GM12878 (cell line): ENCODE data around the gene GSC2. TPM values are rescaled to one million over a fixed set of nuclear protein-coding genes. Genes with fewer than 3 reads are reported as not detected.

Source experiments
- ATAC-seq: fragments of 200-7000 bp; cut with Tn5 transposase; 3 replicates; pipeline ENCODE4 v1.9.1; 2020; ENCODE audit warnings: mild to moderate bottlenecking, moderate library complexity
- BruUV-seq: library from RNA; stranded (reverse); fragments of 400-500 nt; replicated peaks from 2 replicates; lab custom pipeline; 2021; lab: Mats Ljungman, UMichigan
- CTCF ChIA-PET: fragments of 300-600 bp; sonication (Branson Sonifier 250); formaldehyde crosslinking; extraction: SDS; loops from one replicate; lab custom pipeline; 2021; ENCODE audit warnings: inconsistent platforms; lab: Yijun Ruan, JAX
- POLR2A ChIA-PET: fragments of 350-600 bp; formaldehyde crosslinking; extraction: SDS; loops from one replicate; lab custom pipeline; 2021; ENCODE audit warnings: inconsistent platforms; lab: Charles Lee
- RAD21 ChIA-PET: fragments of 300-600 bp; sonication (Branson Sonifier 250); formaldehyde crosslinking; loops from one replicate; lab custom pipeline; 2023; ENCODE audit warnings: antibody characterized with exemption; ENCODE audit not compliant: unreplicated experiment; lab: Charles Lee
- SMC1A ChIA-PET: fragments of 300-600 bp; sonication (Branson Sonifier 250); formaldehyde crosslinking; loops from one replicate; lab custom pipeline; 2023; ENCODE audit not compliant: unreplicated experiment, uncharacterized antibody; lab: Charles Lee
- DNase-seq: peaks from one replicate; pipeline ENCODE4 v3.0.0-alpha.2; 2011; ENCODE audit warnings: low read depth, low spot score
- FAIRE-seq: peaks from 3 replicates; lab custom pipeline; 2011; peaks lifted over from hg19 to GRCh38; lab: Jason Lieb, UNC
- H2AFZ ChIP-seq: 2 replicates; pipeline ENCODE4 v1.6.0; 2011; ENCODE audit warnings: low read depth, low read length, control low read depth; ENCODE audit not compliant: control insufficient read depth
- H3K27ac ChIP-seq: 2 replicates; pipeline ENCODE4 v1.5.1; 2011; ENCODE audit warnings: control low read depth; ENCODE audit not compliant: control insufficient read depth, insufficient read depth
- H3K27me3 ChIP-seq, 2 experiments: replicated peaks in 1 of 2; 2 replicates each; pipeline versions ENCODE4 v1.6.0 to v1.6.1; 2011; ENCODE audit warnings: low read length in 1 of 2; ENCODE audit not compliant: control insufficient read depth in 2 of 2, insufficient read depth in 2 of 2
- H3K36me3 ChIP-seq, 2 experiments: 2 replicates each; pipeline ENCODE4 v1.5.1; 2011; ENCODE audit warnings: low read length in 1 of 2; ENCODE audit not compliant: control insufficient read depth in 2 of 2, insufficient read depth in 2 of 2
- H3K4me1 ChIP-seq: 2 replicates; pipeline ENCODE4 v1.6.1; 2011; ENCODE audit warnings: mild to moderate bottlenecking, low read length, moderate library complexity, mixed read lengths; ENCODE audit not compliant: control insufficient read depth, insufficient read depth
- H3K4me2 ChIP-seq: 2 replicates; pipeline ENCODE4 v1.6.0; 2011; ENCODE audit warnings: control low read depth; ENCODE audit not compliant: control insufficient read depth, insufficient read depth
- H3K4me3 ChIP-seq: fragments of 200-600 bp; sonication (generic); 2 replicates; pipeline ENCODE4 v1.5.1; 2016
- H3K79me2 ChIP-seq: 2 replicates; pipeline ENCODE4 v1.6.0; 2011; ENCODE audit warnings: low read length; ENCODE audit not compliant: control insufficient read depth, insufficient read depth
- H3K9ac ChIP-seq: 2 replicates; pipeline ENCODE4 v1.8.0; 2011; ENCODE audit warnings: low read length, control low read depth, mixed read lengths; ENCODE audit not compliant: control insufficient read depth, insufficient read depth
- H3K9me3 ChIP-seq: replicated peaks from 3 replicates; pipeline ENCODE4 v1.5.1; 2011; ENCODE audit warnings: mild to moderate bottlenecking, low read length; ENCODE audit not compliant: control insufficient read depth, insufficient read depth
- H4K20me1 ChIP-seq: 2 replicates; pipeline ENCODE4 v1.6.0; 2011; ENCODE audit not compliant: control insufficient read depth, insufficient read depth
- ATF7 ChIP-seq: fragments of 450-650 bp; IDR thresholded peaks from 2 replicates; pipeline ENCODE4 v1.6.1; 2016; ENCODE audit warnings: low read depth, mild to moderate bottlenecking
- CBX3 ChIP-seq: fragments of 200-600 bp; sonication (generic); IDR thresholded peaks from 2 replicates; pipeline ENCODE4 v1.6.1; 2016; ENCODE audit warnings: low read depth, borderline replicate concordance
- CREB1 ChIP-seq: IDR thresholded peaks from 2 replicates; pipeline ENCODE4 v1.6.1; 2012; ENCODE audit warnings: low read depth, mild to moderate bottlenecking, inconsistent platforms
- EGR1 ChIP-seq, 2 experiments: IDR thresholded peaks; 1 replicate in 1 of 2; 2 replicates in 1 of 2; pipeline ENCODE4 v1.6.1; 2011 to 2012; ENCODE audit warnings: low read depth in 2 of 2, low read length in 2 of 2, borderline replicate concordance in 1 of 2, mild to moderate bottlenecking in 1 of 2, moderate library complexity in 1 of 2
- ELK1 ChIP-seq: IDR thresholded peaks from 2 replicates; pipeline ENCODE4 v1.6.1; 2012; ENCODE audit warnings: low read depth, low read length, improper control_type of control experiment
- JUNB ChIP-seq: IDR thresholded peaks from 2 replicates; pipeline ENCODE4 v1.6.1; 2016; ENCODE audit warnings: antibody characterized with exemption, mild to moderate bottlenecking
- MYC ChIP-seq: IDR thresholded peaks from 2 replicates; pipeline ENCODE4 v1.6.1; 2011; ENCODE audit warnings: mild to moderate bottlenecking, low read length, moderate library complexity, inconsistent platforms; ENCODE audit not compliant: insufficient read depth, insufficient replicate concordance, insufficient read length, severe bottlenecking
- NR2C2 ChIP-seq: IDR thresholded peaks from 2 replicates; pipeline ENCODE4 v1.6.1; 2011; ENCODE audit warnings: borderline replicate concordance, low read depth; ENCODE audit not compliant: control insufficient read depth, insufficient read length
- SKIL ChIP-seq: fragments of 450-650 bp; IDR thresholded peaks from 2 replicates; pipeline ENCODE4 v1.6.1; 2017; ENCODE audit warnings: mild to moderate bottlenecking, low read depth, inconsistent platforms; ENCODE audit not compliant: poor library complexity, severe bottlenecking
- TCF3 ChIP-seq: IDR thresholded peaks from 2 replicates; pipeline ENCODE4 v1.6.1; 2012; ENCODE audit warnings: low read depth, mild to moderate bottlenecking, low read length, borderline replicate concordance; ENCODE audit not compliant: insufficient read depth
- WGBS: methylation state at CpG from one replicate; pipeline ENCODE4 v1.1.6; 2016; ENCODE audit warnings: low lambda C conversion rate; ENCODE audit not compliant: insufficient replicate concordance, insufficient coverage; ENCODE audit errors: missing lambda C conversion rate; 5-methylcytosine and 5-hydroxymethylcytosine counted together
- in situ Hi-C: fragments of 300-500 bp; cut with MboI; formaldehyde crosslinking; loops from 9 replicates; pipeline ENCODE4 v1.14.3; 2018; ENCODE audit warnings: mixed read lengths
- intact Hi-C: fragments of 100-400 bp; cut with micrococcal nuclease; formaldehyde crosslinking; loops from one replicate; pipeline ENCODE4 v1.14.2; 2022; ENCODE audit not compliant: unreplicated experiment
- polyA plus RNA-seq, 11 experiments: library from polyadenylated mRNA; depleted of rRNA in 4 of 11; unstranded in 6 of 11; stranded (reverse) in 5 of 11; fragments of >200 nt; fragmentation: Nextera tagmentation in 4 of 11; fragmentation: Illumina TruSeq in 1 of 11; extraction: Ambion mirVana in 4 of 11; extraction: Trizol in 1 of 11; gene quantifications; 1 replicate in 1 of 11; 2 replicates in 10 of 11; pipeline versions ENCODE4 v1.2.1 to v1.2.3, GENCODE V29; 2011 to 2016; ENCODE audit warnings: inconsistent platforms in 2 of 11, missing spikeins in 2 of 11, low read depth in 1 of 11
- total RNA-seq, 4 experiments: library from RNA; depleted of rRNA in 3 of 4; stranded (reverse); fragments of >200 nt in 3 of 4; fragmentation: Illumina TruSeq in 1 of 4; extraction: Trizol in 1 of 4; gene quantifications; 2 replicates each; pipeline versions ENCODE4 v1.2.1 to v1.2.3, GENCODE V29; 2013 to 2021

Gene GSC2
- total and polyA plus RNA-seq, 10 of the 15 experiments (the other 5 are each of a cell fraction or from before 2014, with no cell fraction given): not detected

- TF ChIP-seq TCF3: no peak
- TF ChIP-seq EGR1 (IDR thresholded peaks at IDR 0.05; ENCODE audit: borderline replicate concordance in 1 of 2, low read depth in 2 of 2, low read length in 2 of 2): no peak
- no peak for TF ChIP-seq JUNB
- TF ChIP-seq MYC: no peak
- TF ChIP-seq NR2C2: no peak
- no peak for TF ChIP-seq CREB1
- TF ChIP-seq ELK1: no peak
- no peak for TF ChIP-seq CBX3
Observed at GRCh38 chr22:19105456-19105855, 44.6 kb downstream of the GSC2 start (continued).

GRCh38 chr22:19103880-19104821, 45.9 kb downstream of the GSC2 start:
- SMC1A ChIA-PET: interaction anchor here (1.0 kb wide), 1 partner anchor 12 kb away, joined by 3 read pairs; no protein-coding TSS in a partner anchor
- in situ Hi-C loops: no loop called here
- no peak overlapping the region for H3K4me3 ChIP-seq
- H3K4me2 ChIP-seq: no peak overlapping the region
- H3K79me2 ChIP-seq: peaks cover 40% of the 10 kb centered on the region
- H4K20me1 ChIP-seq: no peaks in the 10 kb centered on the region; the same call in 1 of the 2 replicates
- POLR2A ChIA-PET: no interaction called here
- no peak overlapping the region for H3K9ac ChIP-seq
- intact Hi-C loops: no loop called here
- RAD21 ChIA-PET: no interaction called here
- FAIRE-seq (no peak), ATAC-seq (no peak), DNase-seq (no peak)
- H3K4me1 ChIP-seq: peaks cover 2% of the 10 kb centered on the region
- 87% methylated on average over 5 of the region's 5 CpGs for WGBS
- H3K9me3 ChIP-seq: no peaks in the 10 kb centered on the region
- no peak overlapping the region for H3K27ac ChIP-seq
- H2AFZ ChIP-seq: no peak overlapping the region
- H3K27me3 ChIP-seq: no peaks in the 10 kb centered on the region
- BruUV-seq: no TSS peak
- CTCF ChIA-PET: interaction anchor here (1.4 kb wide), 1 partner anchor 11 kb away, joined by 4 read pairs; no protein-coding TSS in a partner anchor
- H3K36me3 ChIP-seq: peaks cover 0 to 5% of the 10 kb centered on the region in 2 experiments; a peak in 1 of 4 replicates
- TF ChIP-seq ATF7 (0 out of 2 replicates have a peak, but pooled peaks have one; percentile 38), SKIL (no peak)
